ENCODE measurements around the gene FJX1.

The FJX1 gene, protein sequence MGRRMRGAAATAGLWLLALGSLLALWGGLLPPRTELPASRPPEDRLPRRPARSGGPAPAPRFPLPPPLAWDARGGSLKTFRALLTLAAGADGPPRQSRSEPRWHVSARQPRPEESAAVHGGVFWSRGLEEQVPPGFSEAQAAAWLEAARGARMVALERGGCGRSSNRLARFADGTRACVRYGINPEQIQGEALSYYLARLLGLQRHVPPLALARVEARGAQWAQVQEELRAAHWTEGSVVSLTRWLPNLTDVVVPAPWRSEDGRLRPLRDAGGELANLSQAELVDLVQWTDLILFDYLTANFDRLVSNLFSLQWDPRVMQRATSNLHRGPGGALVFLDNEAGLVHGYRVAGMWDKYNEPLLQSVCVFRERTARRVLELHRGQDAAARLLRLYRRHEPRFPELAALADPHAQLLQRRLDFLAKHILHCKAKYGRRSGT

GRCh38 chr11:35617687-35618496 is at the start of gene FJX1:
TSS of gene FJX1 (plus strand) at chr11:35618460. CDS start at chr11:35618637, 177 bp downstream.
- no peak for DNase-seq

GRCh38 chr11:35571696-35572095 is 46.6 kb upstream of the FJX1 start:
- no peak for DNase-seq

- no peak for DNase-seq
Observed at GRCh38 chr11:35579557-35580396, 38.5 kb upstream of the FJX1 start.

GRCh38 chr11:35580397-35580781 is 37.9 kb upstream of the FJX1 start:
- DNase-seq: no peak

DNA sequence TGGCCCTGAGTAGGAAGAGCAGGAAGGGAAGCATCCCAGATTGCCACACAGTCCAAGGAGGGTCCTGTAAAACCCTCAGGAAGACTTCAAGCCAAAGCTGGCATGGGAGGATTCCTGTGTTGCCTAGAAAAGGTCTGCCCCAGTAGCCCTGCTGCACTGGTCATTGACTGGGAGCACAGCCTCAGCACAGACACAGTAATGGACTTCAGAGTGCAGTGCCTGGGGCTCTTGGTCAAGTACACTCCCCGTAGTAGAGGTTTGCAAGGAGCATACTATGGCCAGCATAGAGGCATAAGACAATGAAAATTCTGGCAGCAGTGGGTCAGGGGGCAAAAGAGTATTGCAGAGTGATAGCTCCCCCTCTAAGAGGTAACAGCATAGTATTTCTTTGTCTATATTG is 36.2 kb upstream of the FJX1 start:
- no peak for DNase-seq

- no peak for DNase-seq
Observed at GRCh38 chr11:35583126-35583525, 35.1 kb upstream of the FJX1 start.

DNA sequence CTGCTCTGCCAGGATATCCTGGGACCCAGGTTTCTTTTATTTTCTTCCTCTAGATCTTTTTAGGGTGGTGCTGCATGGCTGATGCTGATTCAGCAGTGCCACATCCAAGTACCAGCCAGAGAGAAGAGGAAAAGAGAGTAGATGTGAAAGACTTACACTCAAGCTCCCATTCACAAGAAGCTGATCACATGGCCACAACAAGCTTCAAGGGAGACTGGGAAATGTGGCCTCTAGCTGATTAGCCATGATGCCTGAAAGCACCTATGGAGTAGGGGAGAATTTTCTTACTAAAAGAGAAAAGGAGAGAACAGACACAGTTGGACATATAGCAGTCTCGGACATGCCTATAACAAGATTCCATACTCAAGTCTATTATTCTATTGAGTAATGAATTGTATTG is 34.4 kb upstream of the FJX1 start:
- DNase-seq: no peak

DNA sequence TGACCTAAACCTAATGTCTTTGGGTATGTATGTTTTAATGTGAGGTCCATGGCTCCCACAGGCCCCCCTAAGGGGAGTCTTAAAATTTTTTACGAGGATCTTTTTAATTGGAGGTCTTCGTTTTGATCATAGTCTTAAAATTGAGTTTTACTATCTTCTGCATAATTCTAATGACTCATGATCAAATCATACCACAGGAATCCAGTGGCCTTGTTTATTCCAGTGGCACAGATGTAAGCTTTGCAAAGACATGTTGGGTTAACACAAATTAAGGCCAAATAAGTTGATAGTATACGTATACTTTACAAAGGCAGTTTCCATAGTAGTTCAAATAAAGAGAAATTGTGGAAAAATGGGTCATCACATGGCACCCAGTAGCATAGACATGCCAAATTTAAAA is 33.9 kb upstream of the FJX1 start:
- DNase-seq: no peak

- no peak for DNase-seq
Observed at GRCh38 chr11:35585416-35585815, 32.8 kb upstream of the FJX1 start.

DNA sequence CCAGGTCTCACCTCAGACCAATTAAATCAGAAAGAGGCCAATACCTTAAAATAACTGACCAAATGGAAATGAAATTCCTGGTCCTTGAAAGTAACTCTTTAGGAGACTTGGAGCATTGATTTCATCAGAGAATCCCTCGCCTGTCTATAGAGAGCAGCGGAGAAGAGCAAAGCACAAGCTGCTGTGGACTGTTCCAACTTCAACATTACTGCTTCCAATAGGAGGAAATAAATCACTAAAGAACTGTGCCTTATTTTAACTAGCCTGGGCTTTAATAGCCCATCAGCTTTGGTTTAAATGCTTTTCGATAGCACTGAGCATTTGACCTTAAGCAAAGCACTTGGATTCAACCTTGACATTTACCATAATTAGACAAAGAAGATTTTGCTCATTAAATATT is 32.0 kb upstream of the FJX1 start:
- no peak for DNase-seq

GRCh38 chr11:35587972-35588371 is 30.3 kb upstream of the FJX1 start:
- DNase-seq: no peak

DNA sequence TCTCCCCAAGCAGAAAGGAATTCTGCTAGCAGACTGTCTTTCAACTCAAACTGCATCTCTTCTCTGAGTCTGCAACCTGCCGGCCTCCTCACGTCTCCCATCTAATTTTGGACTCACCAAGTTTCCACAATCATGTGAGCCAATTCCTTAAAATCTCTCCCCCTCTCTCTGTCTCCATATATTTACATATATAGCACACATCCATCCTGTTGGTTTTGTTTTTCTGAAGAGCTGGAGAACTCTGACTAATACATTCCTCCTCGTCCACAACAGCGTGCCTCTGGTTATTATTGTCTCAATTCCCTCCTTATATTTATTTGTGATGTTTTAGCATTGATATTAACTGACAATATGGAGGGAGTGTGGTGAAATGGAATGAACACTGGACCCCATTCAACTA is 29.6 kb upstream of the FJX1 start:
- no peak for DNase-seq

DNA sequence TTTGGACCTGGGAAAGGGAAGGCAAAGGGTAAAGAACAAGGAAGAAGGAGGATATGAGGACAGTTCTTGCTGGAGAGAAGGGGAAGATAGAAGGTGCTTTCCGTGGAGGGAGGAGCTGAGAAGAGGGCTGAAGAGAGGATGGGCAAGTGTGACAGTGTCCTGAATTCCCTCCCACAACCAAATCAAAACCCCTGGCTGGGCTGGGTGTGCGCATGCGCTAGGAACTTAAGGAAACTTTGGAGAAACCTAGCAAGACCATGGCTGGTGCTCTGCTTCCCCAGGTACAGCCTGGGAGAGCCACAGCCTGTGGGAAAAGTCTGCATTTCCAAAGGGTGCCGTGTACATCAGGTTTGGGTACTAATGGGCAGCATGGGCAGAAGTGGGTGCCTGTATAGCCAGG is 29.0 kb upstream of the FJX1 start:
- no peak for DNase-seq

DNA sequence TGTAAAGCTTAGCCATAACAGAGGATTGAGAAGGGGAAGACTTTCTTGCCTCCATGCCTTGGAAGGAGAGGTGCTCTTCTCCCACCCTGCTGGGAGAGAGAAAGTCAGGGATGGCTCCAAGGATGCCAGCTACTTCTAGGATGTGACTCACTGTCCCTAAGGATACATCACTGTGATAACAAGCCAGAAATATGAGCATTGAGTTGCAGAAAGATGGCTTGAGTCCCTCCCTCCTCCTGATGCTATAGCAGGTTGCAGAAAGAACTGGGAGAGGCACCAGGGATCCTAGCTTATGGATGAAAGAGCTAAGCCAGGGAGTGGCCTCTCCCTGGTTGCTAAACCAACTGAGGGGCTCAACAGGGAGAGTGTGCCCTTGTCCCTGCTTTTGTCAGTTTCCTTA is 27.8 kb upstream of the FJX1 start:
- no peak for DNase-seq

DNA sequence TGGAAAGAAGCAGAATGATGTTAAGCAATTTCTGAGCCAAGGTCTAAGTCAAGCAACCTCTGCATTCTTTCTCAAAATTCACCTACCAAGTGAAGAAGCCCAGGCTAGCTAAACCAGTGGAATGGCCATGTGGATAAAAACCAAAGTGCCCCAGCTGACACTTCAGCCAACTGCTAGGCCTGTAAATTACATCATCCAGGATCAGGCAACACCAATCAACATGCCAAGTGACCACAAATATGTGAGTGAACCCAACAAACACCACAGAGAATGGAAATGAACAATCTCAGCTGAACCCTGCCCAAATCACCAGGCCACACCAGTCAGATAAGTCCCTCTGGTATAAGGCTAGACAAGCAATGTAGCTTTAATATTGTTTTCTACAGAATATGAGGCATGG is 25.1 kb upstream of the FJX1 start:
- no peak for DNase-seq

GRCh38 chr11:35594680-35595079 is 23.6 kb upstream of the FJX1 start:
- DNase-seq: no peak

GRCh38 chr11:35598254-35599125 is 19.8 kb upstream of the FJX1 start:
- no peak for DNase-seq

- no peak for DNase-seq
Observed at GRCh38 chr11:35600331-35600838, 17.9 kb upstream of the FJX1 start.

DNA sequence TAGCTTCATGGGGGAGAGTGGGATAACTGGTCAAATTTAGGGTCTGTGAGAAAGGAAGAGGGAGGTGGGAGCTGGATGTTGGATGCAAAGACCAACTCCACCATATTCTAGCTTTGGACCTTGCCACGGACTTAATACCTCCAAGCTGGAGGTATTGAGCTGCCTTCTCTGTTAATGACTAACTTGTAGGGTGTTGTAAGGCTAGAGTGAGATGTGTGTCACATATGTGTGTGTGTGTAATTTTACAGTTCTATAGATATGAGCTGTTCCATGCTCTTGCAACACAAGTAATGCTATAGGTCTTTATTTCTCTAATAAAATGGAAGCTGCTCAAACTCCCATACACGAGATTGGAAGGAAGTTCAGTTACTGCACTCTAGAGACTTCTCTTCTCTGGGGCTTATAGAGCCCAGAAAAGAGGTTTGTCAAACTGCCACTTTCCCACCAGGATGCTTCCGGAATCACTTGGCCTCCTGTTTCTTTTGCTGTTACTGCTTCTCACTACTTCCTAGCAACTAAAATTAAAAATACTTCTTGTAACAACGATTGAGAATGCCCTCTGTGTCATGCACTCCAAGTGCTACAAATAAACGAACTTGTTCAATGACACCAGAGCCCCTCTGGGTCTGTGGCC is 16.0 kb upstream of the FJX1 start:
- DNase-seq: no peak

DNA sequence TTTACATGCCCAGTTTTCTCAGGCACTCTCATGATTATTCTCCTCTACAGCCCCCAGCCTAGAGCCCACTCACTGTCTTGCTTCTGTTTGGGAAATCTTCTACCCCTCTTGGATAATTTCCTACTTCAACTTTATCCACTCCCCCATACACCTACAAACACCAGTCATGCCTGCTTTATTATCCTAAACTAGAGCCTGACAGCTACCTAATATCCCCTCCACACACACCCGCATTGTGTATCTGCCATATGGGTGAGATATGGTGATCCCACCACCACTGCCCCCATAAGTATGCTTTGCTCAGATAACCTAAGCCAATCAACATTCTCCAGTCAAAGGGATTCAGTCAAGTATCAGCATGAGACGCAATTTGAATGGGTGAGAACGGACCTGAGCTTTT is 15.3 kb upstream of the FJX1 start:
- no peak for DNase-seq

DNA sequence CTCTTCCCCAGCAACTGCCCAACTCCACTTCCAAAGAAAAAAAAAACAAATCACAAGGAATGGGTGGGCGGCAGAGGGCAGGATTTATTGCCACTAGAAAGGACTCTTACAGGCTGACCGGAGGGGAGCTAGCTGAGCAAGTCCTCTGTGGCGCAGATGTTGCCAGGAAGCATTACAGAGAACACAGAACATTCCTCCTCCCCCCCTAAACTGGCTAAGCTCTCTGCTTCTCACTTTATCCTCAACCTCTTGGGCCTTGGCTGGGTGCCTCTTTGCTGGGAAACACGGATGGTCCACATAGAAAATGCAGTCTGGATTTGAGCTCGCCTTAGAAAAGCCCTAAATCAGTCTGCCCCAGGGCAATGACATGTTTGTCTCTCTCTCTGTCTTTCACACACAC is 12.6 kb upstream of the FJX1 start:
- no peak for DNase-seq

DNA sequence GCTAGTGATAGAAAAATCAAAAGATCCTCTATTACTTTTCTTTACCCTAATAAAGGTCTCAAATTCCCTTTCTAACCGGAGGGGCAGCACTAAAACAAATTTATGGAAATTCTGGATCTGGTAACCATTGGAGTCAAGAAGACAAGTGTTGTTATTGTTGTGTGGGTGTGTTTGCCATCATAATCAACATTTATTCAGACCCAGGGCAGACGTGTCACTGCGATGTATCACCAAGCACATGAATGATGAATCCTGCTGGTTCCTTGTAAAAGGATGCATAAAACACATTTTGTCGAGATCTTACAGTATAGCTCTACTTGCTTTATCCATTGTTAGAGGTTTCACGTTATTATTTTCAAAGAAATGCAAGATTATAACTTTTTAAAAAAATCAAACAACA is 12.1 kb upstream of the FJX1 start:
- DNase-seq: no peak

Measured in GDM1 (cell line).